Bone marrow (tissue), 2 donors: Measurements from ENCODE around the gene OTOG.
"Not testable (repeated sequence)": the region's sequence is repeated elsewhere in the genome, so short reads cannot be mapped to it uniquely, and the experiment has no call there.

Source experiments
- DNase-seq, 2 donors: peaks; one replicate each; lab custom pipeline; 2025; lab: John Stamatoyannopoulos, UW

The OTOG gene

DNA sequence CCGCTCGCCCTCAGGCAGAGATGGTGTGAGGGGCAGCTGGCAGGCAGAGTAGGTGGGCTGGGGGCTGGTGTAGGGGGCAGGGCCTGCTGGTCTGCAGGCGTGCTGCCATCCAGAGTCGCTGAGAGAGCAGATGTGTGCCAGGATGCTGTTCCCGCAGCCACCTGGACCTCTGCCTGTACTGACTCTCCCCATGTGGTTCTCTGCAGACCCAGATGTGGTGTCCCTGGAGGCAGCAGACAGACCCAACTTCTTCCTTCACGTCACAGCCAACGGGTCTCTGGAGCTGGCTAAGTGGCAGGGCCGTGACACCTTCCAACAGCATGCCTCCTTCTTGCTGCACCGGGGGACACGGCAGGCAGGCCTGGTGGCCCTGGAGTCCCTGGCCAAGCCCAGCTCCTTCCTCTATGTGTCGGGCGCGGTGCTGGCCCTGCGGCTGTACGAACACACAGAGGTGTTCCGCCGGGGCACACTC, 58.6 kb downstream of the OTOG start:
- no peak for DNase-seq

- DNase-seq = no peak
Measured at GRCh38 chr11:17606233-17607082, 59.4 kb downstream of the OTOG start.

DNA sequence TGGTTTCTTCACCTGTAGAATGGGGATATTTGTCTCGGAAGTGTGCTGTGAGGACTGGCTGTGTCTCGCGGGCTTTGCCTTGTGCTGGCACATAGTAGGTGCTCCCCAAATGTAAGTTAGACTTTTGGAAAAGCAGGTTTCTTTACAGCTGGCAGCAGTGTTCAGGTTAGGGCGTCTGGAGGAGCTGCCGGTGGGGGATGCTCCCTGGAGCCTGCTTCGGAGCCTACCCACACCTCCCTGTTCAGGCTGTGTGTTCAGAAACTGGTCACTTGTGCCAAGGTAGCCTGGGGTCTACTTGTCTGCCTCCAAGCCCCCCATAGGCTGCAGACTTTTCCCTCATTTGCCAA, 60.0 kb downstream of the OTOG start:
- DNase-seq = no peak

GRCh38 chr11:17607591-17608570, 60.8 kb downstream of the OTOG start:
- DNase-seq = no peak

- no peak for DNase-seq
Measured at GRCh38 chr11:17608821-17609220, 61.8 kb downstream of the OTOG start.

- no peak for DNase-seq
Measured at GRCh38 chr11:17609291-17610084, 62.4 kb downstream of the OTOG start.

- no peak for DNase-seq
Measured at GRCh38 chr11:17610085-17610894, 63.2 kb downstream of the OTOG start.

GRCh38 chr11:17611049-17611448, 64.0 kb downstream of the OTOG start:
- no peak for DNase-seq

- no peak for DNase-seq
Measured at GRCh38 chr11:17611503-17612220, 64.6 kb downstream of the OTOG start.

DNA sequence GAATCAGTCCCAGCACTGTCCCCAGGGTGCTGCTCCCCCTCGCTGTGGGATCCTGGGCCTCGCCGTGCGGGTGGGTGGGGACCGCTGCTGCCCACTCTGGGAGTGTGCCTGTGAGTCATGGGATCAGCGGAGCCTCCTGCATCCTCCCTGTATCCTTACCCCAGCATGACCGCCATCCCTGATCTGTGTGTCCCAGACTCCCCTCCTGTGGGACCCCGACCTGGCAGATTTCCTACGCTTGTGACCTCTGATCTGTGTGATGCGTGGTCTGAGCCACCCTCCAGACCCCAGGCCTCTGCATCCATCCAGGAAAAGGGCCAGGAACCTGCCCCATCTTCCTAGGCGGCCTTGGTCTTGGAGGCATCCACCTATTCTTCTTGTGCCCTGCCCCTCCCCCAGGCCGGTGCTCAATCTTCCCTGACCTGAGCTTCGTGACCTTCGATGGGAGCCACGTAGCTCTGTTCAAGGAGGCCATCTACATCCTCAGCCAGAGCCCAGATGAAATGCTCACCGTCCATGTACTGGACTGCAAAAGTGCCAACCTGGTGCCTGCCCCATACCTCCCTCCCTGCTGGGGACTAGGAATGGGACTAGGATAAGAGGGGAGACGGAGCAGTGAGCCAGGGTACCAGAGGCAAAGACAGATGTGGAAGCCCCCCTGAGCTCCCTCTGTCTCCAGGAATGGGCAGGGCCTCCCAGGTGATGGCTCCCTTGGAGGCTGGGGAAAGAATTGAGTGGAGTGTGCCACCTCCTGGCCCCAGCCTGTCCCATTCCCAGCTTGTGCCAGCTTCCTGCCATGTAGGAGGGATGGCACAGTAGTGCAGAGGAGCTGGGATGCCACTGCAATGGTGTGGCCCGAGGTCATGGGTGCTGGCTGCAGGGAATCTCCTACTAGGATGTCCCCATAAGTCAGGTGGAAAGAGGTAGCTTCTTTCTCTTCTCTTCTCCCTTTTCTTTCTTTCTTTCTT, 65.4 kb downstream of the OTOG start:
- DNase-seq = no peak

DNA sequence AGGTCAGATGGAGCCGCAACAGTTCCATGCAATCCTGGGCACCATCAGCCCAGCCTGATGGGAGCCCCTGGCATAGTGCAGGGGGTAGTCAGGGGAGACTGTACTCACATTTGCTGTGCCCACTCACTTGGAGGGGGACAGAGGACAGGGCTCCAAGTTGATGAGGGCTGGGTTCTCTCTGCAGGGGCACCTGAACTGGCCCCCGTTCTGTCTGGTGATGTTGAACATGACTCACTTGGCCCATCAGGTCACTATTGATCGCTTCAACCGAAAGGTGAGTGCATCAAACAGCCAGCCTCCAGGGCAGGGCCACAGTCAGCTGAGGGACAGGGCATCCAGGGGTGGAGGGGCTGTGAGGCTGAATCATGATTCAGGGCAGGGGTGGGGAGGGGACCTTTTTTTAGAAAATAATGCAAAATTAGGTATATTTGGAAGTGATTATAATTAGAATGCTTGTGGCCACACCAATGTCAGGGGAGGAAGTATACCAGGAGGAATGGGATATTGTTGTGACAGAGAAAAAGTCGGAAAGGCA, 66.4 kb downstream of the OTOG start:
- DNase-seq = no peak

DNA sequence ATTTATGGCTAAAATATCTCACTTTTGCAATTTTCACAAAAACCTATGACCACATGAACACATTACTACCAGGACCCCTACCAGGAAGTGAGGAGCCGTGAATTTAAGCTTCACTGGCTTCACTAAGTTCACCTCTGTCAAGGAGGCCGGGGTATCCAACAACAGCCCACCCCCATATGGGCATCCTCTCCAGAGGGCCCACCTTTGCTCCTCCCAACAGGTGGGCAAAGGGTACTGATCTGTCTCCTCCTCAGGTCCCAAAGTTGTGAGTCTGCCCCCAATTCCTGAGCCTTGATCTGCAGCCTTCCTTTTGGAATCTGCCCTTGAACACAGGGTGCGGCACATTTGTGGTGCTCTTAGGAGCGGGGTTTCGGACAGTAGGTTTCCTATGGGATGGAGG, 66.9 kb downstream of the OTOG start:
- no peak for DNase-seq

GRCh38 chr11:17622711-17623110, 75.7 kb downstream of the OTOG start:
- DNase-seq = not testable (repeated sequence)

DNA sequence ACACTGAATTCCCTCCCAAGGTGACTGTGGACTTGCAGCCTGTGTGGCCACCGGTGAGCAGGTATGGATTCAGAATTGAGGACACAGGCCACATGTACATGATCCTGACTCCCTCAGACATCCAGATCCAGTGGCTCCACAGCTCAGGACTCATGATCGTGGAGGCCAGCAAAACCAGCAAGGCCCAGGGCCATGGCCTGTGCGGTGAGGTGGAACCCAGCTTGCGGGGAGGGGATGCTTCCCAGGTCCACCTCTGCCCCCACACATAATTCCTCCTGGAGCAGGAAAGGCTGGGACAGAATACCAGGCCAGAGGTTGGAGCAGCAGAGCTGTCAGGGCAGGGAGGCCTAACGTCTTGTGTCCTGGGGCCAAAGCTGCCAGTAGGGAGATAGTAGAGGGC, 82.1 kb downstream of the OTOG start:
- no peak for DNase-seq

GRCh38 chr11:17630936-17631335, 83.9 kb downstream of the OTOG start:
- no peak for DNase-seq

DNA sequence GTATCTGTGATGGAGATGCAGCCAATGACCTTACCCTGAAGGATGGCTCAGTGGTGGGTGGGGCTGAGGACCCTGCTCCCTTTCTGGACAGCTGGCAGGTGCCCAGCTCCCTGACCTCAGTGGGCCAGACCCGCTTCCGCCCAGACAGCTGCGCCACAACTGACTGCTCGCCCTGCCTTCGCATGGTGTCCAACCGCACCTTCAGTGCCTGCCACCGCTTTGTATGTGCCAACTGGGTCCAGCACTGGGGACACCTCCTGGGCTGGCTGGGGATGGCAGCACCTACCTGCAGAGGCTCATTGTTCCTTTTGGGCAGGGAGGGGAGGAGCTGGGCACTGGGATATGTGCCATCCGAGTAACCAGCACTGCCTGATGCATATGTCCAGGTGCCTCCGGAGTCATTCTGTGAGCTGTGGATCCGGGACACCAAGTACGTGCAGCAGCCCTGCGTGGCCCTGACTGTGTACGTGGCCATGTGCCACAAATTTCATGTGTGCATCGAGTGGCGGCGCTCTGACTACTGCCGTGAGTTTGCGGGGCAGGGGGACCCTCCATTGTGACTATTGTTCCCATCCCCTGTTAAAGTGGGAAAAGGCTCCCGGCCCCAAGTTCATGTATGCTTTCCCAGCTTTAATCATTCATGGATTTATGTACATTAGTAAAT, 84.8 kb downstream of the OTOG start:
- no peak for DNase-seq

- no peak for DNase-seq
Measured at GRCh38 chr11:17633279-17633986, 86.4 kb downstream of the OTOG start.
